GM18951 (cell line): ENCODE data around the gene TMEM191C.
"Not testable (repeated sequence)": the region's sequence is repeated elsewhere in the genome, so short reads cannot be mapped to it uniquely, and the experiment has no call there.

Experiments
- in situ Hi-C: fragments of 300-500 bp; cut with MboI; formaldehyde crosslinking; loops from one replicate; pipeline ENCODE4 v1.12.0; 2022; ENCODE audit warnings: low sequenced_read_pairs, mixed read lengths, inconsistent platforms; ENCODE audit not compliant: unreplicated experiment

TMEM191C gene

DNA sequence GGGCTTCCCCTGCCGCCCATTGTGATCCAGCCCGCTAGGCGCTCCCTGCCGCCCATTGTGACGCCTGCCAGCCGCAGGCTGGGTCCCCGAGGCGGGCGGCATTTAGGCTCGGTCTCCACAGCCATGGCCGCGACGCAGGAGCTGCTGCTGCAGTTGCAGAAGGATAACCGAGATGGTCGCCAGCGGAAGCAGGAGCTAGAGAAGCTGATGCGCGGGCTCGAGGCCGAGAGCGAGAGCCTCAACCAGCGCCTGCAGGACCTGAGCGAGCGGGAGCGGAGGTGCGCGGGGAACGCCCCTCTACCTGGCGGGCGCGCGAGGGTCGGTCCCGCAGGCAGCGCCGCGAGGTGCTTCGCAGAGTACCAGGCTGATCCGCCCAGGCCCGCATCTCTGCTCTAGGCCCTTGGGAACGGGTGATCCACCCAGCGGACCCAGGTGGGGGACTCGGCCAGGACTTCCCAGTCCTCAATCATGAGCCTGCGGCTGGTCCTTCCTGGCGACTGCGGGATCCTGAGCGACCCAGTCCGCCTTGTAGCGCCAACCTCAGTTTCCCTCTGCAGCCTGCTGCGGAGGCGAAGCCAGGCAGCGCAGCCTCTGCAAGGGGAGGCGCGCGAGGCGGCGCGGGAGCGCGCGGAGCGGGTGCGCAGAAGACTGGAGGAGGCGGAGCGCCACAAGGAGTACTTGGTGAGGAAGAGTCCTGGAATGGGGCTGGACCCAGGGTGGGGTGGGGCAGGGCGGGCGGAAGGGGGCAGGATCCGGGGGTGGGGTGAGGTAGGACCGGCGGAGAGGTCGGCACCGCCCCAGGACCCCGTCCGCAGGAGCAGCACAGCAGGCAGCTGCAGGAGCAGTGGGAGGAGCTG is at the start of gene TMEM191C:
TSS of gene TMEM191C (plus strand) at position 51 of the 857 bp plus-strand sequence. CDS start at position 124, 73 bp downstream.
- in situ Hi-C loops: not testable (repeated sequence)

DNA sequence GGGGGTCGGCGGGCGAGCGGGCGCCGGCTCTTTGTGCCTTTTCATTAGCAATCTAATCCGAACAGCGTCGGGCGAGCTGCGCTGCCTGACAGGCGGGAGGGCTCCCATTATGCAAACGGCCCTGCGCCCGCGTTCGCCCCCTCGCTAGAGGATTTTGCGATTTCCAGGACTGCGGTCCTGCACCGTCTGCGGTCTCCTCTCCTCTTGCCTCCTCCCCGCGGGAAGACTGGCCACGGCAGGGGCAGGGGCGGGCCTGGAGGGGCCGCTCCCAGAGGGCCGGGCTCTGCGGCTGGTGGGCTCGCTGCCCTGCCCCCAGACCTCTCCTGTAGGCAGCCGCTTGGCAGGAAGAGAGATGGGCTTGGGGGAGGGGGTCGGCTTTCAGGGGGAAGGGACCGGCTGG is 49.3 kb upstream of the TMEM191C start:
- in situ Hi-C loops: loop anchor here (25.0 kb wide), 1 partner anchor 219 kb away; the partner anchor contains the start of genes CCDC116, SDF2L1 and YDJC

DNA sequence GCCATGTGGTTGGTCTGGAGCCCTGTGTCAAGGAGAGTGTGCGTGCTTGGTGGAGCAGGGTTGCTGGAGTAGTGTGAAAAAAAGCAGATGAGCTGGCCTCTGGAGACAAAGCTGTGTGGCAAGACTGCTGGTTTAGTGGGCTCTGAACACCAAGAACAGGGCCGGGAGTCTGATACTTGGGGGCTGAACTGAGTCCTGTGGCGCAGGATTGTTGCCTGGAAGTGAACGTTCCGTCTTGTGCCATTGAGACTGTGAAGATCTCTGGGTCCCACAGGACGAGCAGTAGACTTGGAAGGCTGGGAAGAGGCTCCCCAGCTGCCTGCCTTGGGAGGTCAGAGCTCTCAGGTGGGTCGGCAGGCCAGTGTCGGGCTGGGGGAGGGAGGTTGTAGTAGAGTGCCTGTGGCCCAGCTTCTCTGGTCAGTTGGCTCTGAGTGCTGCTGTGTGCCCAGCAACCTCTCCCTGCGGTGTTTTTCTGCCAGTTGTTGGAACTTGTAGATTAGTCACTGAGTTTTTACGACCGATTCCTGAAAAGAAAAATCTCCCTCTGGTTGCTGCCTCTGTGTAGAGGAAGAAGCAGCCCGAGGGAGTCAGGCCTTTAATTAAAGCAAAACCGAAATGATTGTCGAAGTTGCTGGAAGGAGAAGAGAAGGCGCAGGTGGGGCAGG is 48.1 kb upstream of the TMEM191C start:
- in situ Hi-C loops: loop anchor here (25.0 kb wide), 1 partner anchor 218 kb away; the partner anchor contains the start of genes CCDC116, SDF2L1 and YDJC

- in situ Hi-C loops: loop anchor here (25.0 kb wide), 1 partner anchor 217 kb away; the partner anchor contains the start of genes CCDC116, SDF2L1 and YDJC
Observed at GRCh38 chr22:21420180-21420763, 46.9 kb upstream of the TMEM191C start.

GRCh38 chr22:21424084-21424709 is 43.0 kb upstream of the TMEM191C start:
- in situ Hi-C loops: loop anchor here (25.0 kb wide), 1 partner anchor 213 kb away; the partner anchor contains the start of genes CCDC116, SDF2L1 and YDJC

DNA sequence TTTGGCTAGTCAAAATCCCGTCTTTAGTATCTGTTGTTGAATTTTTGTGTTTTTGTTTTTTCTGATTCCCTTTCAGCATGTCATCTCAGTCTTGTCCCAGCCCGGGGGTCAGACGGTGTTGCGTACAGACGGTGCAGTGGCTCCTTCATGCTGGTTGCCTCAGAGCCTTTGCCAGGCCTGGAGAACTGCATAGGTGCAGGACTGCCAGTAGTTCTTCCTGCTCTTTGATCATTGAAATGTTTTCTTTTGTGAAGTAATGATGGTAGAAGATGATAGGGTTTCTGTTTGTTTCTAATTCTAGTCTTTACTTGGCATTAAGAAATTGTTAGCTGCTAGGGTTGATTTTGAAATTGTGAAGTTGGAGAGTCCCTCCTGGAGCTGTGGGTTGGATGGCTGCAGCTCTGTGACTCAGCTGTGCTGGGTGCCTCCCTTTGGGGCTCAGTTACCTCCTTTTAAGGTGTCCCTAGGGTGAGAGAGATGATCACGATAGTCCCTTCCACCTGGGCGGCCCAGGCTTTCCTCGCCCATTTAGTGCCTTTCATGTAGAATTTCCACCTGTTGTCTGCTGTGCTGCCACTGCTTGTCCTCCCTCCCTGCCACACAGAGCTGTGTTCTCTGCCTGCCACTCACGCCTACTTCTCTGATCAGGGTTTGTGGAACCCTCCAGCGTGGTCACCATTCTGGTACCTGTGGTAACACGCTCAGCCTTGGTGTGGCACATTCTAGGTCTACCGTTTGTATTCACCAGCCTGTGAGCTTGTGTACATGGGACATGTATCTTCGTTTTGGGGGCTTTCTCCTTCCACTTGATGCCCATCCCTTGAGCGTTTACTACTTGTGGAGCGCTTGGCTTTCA is 32.6 kb upstream of the TMEM191C start:
- in situ Hi-C loops: not testable (repeated sequence)

DNA sequence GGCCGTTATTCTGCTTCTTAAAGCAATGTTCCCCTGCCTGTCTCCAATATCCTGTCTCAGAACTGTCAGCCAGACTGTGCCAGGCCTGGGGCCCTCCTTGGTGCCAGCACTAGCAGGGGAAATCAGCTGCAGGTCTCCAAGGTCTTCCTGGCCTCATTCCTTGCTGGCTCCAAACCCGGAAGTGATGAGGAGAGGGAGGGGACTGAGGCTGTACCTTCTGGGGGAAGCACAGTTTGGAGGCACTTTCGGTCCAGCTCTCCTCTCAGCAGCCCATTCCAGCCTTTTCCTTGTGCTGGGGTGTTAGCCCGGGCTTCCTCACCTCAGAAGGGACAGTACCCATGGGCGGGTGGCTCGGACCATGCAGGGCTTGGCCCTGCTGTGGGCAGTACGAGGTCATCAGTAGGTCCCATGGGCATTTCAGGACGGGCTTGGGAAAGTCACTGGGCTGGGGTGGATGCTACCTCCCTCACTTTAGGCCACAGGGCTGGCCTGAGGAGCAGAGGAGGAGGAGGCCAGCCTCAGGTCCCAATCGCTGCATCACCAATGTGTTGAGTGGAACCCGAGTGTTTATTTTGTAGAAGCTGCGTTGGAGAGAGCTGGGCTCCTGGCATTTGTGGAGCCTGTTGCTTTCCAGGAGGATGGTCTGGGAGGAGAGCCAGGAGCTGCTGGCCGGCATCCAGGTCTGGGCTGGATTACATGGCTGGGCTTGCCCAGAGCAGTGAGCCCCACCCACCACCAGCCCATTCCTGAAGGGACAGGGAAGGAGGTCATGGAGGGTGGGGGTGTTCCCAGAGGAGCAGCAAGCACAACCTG is 31.0 kb upstream of the TMEM191C start:
- in situ Hi-C loops: not testable (repeated sequence)

- in situ Hi-C loops: not testable (repeated sequence)
Observed at GRCh38 chr22:21438013-21438412, 29.2 kb upstream of the TMEM191C start.

- in situ Hi-C loops: not testable (repeated sequence)
Observed at GRCh38 chr22:21440018-21440636, 27.1 kb upstream of the TMEM191C start.

DNA sequence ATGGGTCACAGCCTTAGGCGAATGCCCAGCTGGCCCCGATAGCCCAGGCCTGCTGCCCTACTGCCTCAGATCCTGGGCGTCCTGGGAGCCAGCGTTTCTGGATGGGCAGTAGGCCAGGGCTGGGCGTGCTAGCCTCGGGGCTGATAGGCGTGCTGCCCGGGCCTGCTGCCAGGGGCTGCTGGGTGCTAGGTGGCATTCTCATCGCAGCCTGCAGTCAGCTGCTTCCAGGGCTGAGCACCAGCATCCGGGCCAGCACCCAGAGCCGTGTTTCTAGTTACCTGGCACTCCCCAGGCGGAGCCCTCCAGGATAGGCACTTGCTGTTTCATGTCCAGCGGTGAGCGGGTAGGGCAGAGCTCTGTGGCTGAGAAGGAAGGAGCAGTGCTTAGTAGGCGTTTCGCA is 26.5 kb upstream of the TMEM191C start:
- in situ Hi-C loops: not testable (repeated sequence)

DNA sequence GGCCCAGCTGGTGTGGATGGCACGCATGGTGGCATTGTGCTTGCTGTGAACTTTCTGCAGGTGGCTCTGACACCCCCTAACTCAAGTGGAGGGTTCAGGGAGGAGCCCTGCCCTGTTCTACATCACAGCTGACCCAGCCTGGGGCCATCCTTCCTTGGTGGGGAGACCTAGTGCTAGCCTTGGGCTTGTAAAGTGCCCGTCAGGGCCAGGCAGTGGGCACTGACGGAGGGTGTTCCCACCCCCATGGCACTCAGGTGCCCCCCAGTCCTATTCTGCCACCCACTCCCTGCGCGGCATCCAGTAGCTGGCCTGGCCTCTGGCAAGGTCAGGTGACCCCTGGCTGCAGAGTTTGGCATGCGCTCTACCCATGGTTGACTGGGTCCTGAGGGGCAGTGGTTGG is 26.0 kb upstream of the TMEM191C start:
- in situ Hi-C loops: not testable (repeated sequence)

- in situ Hi-C loops: not testable (repeated sequence)
Observed at GRCh38 chr22:21442123-21442522, 25.1 kb upstream of the TMEM191C start.

GRCh38 chr22:21442646-21443045 is 24.5 kb upstream of the TMEM191C start:
- in situ Hi-C loops: not testable (repeated sequence)
